H9 (cell line): ENCODE results near the gene BBIP1. TPM values are rescaled to one million over a fixed set of nuclear protein-coding genes. Genes with fewer than 3 reads are reported as not detected.

ENCODE experiments used
- DNase-seq: peaks from one replicate; pipeline ENCODE4 v3.0.0-alpha.2; 2017
- H2AFZ ChIP-seq: one replicate; pipeline ENCODE4 v1.6.1; 2013; ENCODE audit warnings: mild to moderate bottlenecking, low read length, control low read depth, moderate library complexity
- H2AK5ac ChIP-seq: 2 replicates; pipeline ENCODE4 v1.6.1; 2013; ENCODE audit warnings: low read length, control low read depth, mixed read lengths; ENCODE audit not compliant: insufficient read length
- H2BK120ac ChIP-seq: one replicate; pipeline ENCODE4 v1.6.1; 2013; ENCODE audit warnings: low read depth, mild to moderate bottlenecking, low read length, control low read depth, inconsistent platforms; ENCODE audit not compliant: poor library complexity, severe bottlenecking
- H2BK12ac ChIP-seq: 2 replicates; pipeline ENCODE4 v1.6.1; 2013; ENCODE audit warnings: low read length, control low read depth, mixed read lengths, low read depth; ENCODE audit not compliant: insufficient read length
- H2BK15ac ChIP-seq: 2 replicates; pipeline ENCODE4 v1.6.1; 2013; ENCODE audit warnings: low read depth, low read length, control low read depth
- H2BK20ac ChIP-seq: one replicate; pipeline ENCODE4 v1.6.1; 2013; ENCODE audit warnings: low read depth, mild to moderate bottlenecking, low read length, control low read depth, inconsistent platforms; ENCODE audit not compliant: poor library complexity, severe bottlenecking
- H2BK5ac ChIP-seq: 2 replicates; pipeline ENCODE4 v1.6.1; 2013; ENCODE audit warnings: low read length, control low read depth, mixed read lengths; ENCODE audit not compliant: insufficient read length
- H3K14ac ChIP-seq: 2 replicates; pipeline ENCODE4 v1.6.1; 2013; ENCODE audit warnings: low read length, control low read depth; ENCODE audit not compliant: insufficient read depth
- H3K18ac ChIP-seq: 2 replicates; pipeline ENCODE4 v1.6.1; 2013; ENCODE audit warnings: low read depth, mild to moderate bottlenecking, mixed read lengths, low read length, control low read depth; ENCODE audit not compliant: insufficient read length
- H3K23ac ChIP-seq: 2 replicates; pipeline ENCODE4 v1.6.1; 2013; ENCODE audit warnings: low read length, control low read depth, mixed read lengths, low read depth; ENCODE audit not compliant: insufficient read length
- H3K23me2 ChIP-seq: 2 replicates; pipeline ENCODE4 v1.6.1; 2013; ENCODE audit warnings: low read depth, mild to moderate bottlenecking, mixed read lengths, low read length, control low read depth; ENCODE audit not compliant: insufficient read length, poor library complexity, severe bottlenecking
- H3K27ac ChIP-seq: 2 replicates; pipeline ENCODE4 v1.5.1; 2013; ENCODE audit warnings: low read length, control low read depth, mixed read lengths, low read depth; ENCODE audit not compliant: insufficient read length
- H3K27me3 ChIP-seq: 2 replicates; pipeline ENCODE4 v1.6.1; 2013; ENCODE audit warnings: low read length, control low read depth, inconsistent platforms; ENCODE audit not compliant: insufficient read depth
- H3K4ac ChIP-seq: 2 replicates; pipeline ENCODE4 v1.6.1; 2013; ENCODE audit warnings: low read depth, mild to moderate bottlenecking, control low read depth, inconsistent platforms, low read length, moderate library complexity
- H3K4me1 ChIP-seq: 2 replicates; pipeline ENCODE4 v1.6.1; 2013; ENCODE audit warnings: low read length, control low read depth, inconsistent platforms; ENCODE audit not compliant: insufficient read depth
- H3K4me2 ChIP-seq: 2 replicates; pipeline ENCODE4 v1.6.1; 2013; ENCODE audit warnings: low read length, control low read depth, mixed read lengths; ENCODE audit not compliant: insufficient read length, insufficient read depth
- H3K56ac ChIP-seq: 2 replicates; pipeline ENCODE4 v1.6.1; 2013; ENCODE audit warnings: low read depth, mild to moderate bottlenecking, mixed read lengths, low read length, control low read depth; ENCODE audit not compliant: insufficient read length
- H3K79me1 ChIP-seq: 2 replicates; pipeline ENCODE4 v1.6.1; 2013; ENCODE audit warnings: low read depth, mild to moderate bottlenecking, moderate library complexity, low read length, control low read depth, inconsistent platforms; ENCODE audit not compliant: insufficient read depth, poor library complexity, severe bottlenecking
- H3K79me2 ChIP-seq: 2 replicates; pipeline ENCODE4 v1.6.1; 2013; ENCODE audit warnings: low read length, control low read depth, inconsistent platforms; ENCODE audit not compliant: insufficient read depth
- H3K9ac ChIP-seq: 2 replicates; pipeline ENCODE4 v1.6.1; 2013; ENCODE audit warnings: low read length, control low read depth, mixed read lengths; ENCODE audit not compliant: insufficient read length; ENCODE audit errors: extremely low read depth
- H3K9me3 ChIP-seq: one replicate; pipeline ENCODE4 v1.6.1; 2013; ENCODE audit warnings: low read depth, low read length, inconsistent platforms; ENCODE audit not compliant: control insufficient read depth
- H3T11ph ChIP-seq: one replicate; pipeline ENCODE4 v1.6.1; 2013; ENCODE audit warnings: mild to moderate bottlenecking, low read length, control low read depth, inconsistent platforms
- H4K20me1 ChIP-seq: one replicate; pipeline ENCODE4 v1.6.1; 2013; ENCODE audit not compliant: control insufficient read depth, insufficient read length, insufficient read depth
- H4K5ac ChIP-seq: 2 replicates; pipeline ENCODE4 v1.6.1; 2013; ENCODE audit warnings: low read depth, mild to moderate bottlenecking, mixed read lengths, low read length, control low read depth; ENCODE audit not compliant: insufficient read length
- H4K8ac ChIP-seq: replicated peaks from 2 replicates; pipeline ENCODE4 v1.6.1; 2013; ENCODE audit warnings: low read length, control low read depth, mixed read lengths, low read depth; ENCODE audit not compliant: insufficient read length
- H4K91ac ChIP-seq: 2 replicates; pipeline ENCODE4 v1.6.1; 2013; ENCODE audit warnings: low read depth, mild to moderate bottlenecking, moderate library complexity, mixed read lengths, low read length, control low read depth; ENCODE audit not compliant: insufficient read length
- H3K27ac Mint-ChIP-seq, 3 experiments: 2 replicates in 2 of 3; 3 replicates in 1 of 3; pipeline ENCODE4 v1.8.0; 2020 to 2021; ENCODE audit warnings: mixed read lengths in 3 of 3, mild to moderate bottlenecking in 1 of 3, moderate library complexity in 1 of 3
- H3K27me3 Mint-ChIP-seq: 2 replicates; pipeline ENCODE4 v1.8.0; 2021; ENCODE audit warnings: low read depth, mild to moderate bottlenecking, moderate library complexity, mixed read lengths
- H3K36me3 Mint-ChIP-seq, 3 experiments: 2 replicates in 2 of 3; 3 replicates in 1 of 3; pipeline ENCODE4 v1.8.0; 2020 to 2021; ENCODE audit warnings: low read depth in 3 of 3, mixed read lengths in 3 of 3; ENCODE audit not compliant: insufficient read depth in 1 of 3
- H3K4me1 Mint-ChIP-seq, 2 experiments: 2 replicates each; pipeline ENCODE4 v1.8.0; 2020; ENCODE audit warnings: mixed read lengths in 2 of 2
- H3K4me3 Mint-ChIP-seq, 2 experiments: 2 replicates in 1 of 2; 3 replicates in 1 of 2; pipeline ENCODE4 v1.8.0; 2020 to 2021; ENCODE audit warnings: mild to moderate bottlenecking in 2 of 2, mixed read lengths in 2 of 2, moderate library complexity in 1 of 2
- H3K9me3 Mint-ChIP-seq, 2 experiments: 2 replicates in 1 of 2; 3 replicates in 1 of 2; pipeline ENCODE4 v1.8.0; 2020; ENCODE audit warnings: mild to moderate bottlenecking in 2 of 2, mixed read lengths in 2 of 2, moderate library complexity in 1 of 2
- WGBS: extraction: QIAGEN DNeasy Blood & Tissue Kit; methylation state at CpG from one replicate; pipeline ENCODE4 v1.1.7; 2013; ENCODE audit warnings: missing lambda C conversion rate, low lambda C conversion rate, mixed read lengths; ENCODE audit not compliant: insufficient read length; ENCODE audit errors: extremely low coverage; 5-methylcytosine and 5-hydroxymethylcytosine counted together
- total RNA-seq: library from RNA; stranded (reverse); gene quantifications from 2 replicates; pipeline ENCODE4 v1.2.1, GENCODE V29; 2021
- TF ChIP-seq, protein P1 (sequence below): fragments of 200-600 bp; sonication (generic); conservative IDR thresholded peaks from 3 replicates; pipeline ENCODE4 v1.8.0; 2021; ENCODE audit warnings: antibody characterized with exemption, mild to moderate bottlenecking

Gene BBIP1
- total RNA-seq, 1 experiment from 2014 or later: 18.8 TPM

- no peaks in the 10 kb centered on the region for H3K27me3 Mint-ChIP-seq
- no peak overlapping the region for H2BK15ac ChIP-seq
- no peaks in the 10 kb centered on the region; the same call in 1 of the 2 replicates for H3K79me2 ChIP-seq
- TF ChIP-seq, protein P1, sequence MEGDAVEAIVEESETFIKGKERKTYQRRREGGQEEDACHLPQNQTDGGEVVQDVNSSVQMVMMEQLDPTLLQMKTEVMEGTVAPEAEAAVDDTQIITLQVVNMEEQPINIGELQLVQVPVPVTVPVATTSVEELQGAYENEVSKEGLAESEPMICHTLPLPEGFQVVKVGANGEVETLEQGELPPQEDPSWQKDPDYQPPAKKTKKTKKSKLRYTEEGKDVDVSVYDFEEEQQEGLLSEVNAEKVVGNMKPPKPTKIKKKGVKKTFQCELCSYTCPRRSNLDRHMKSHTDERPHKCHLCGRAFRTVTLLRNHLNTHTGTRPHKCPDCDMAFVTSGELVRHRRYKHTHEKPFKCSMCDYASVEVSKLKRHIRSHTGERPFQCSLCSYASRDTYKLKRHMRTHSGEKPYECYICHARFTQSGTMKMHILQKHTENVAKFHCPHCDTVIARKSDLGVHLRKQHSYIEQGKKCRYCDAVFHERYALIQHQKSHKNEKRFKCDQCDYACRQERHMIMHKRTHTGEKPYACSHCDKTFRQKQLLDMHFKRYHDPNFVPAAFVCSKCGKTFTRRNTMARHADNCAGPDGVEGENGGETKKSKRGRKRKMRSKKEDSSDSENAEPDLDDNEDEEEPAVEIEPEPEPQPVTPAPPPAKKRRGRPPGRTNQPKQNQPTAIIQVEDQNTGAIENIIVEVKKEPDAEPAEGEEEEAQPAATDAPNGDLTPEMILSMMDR: no peak
- H4K20me1 ChIP-seq: no peaks in the 10 kb centered on the region
- no peak overlapping the region for H3K18ac ChIP-seq
- H3K4me2 ChIP-seq: no peak overlapping the region
- H3K27ac ChIP-seq: no peak overlapping the region
- H2AFZ ChIP-seq: no peak overlapping the region
- peaks cover 0 to 2% of the 10 kb centered on the region in 2 experiments; a peak in 1 of 5 replicates for H3K9me3 Mint-ChIP-seq
- no peaks in the 10 kb centered on the region for H3K9me3 ChIP-seq
- no peak overlapping the region for H3K27ac Mint-ChIP-seq
- no peak overlapping the region for H2BK20ac ChIP-seq
- WGBS: no CpG with 5 or more reads among the region's 4 CpGs
- H3K79me1 ChIP-seq: no peaks in the 10 kb centered on the region
- H3K4me3 Mint-ChIP-seq: no peak overlapping the region
- H4K91ac ChIP-seq: no peak overlapping the region
- peaks cover 14 to 23% of the 10 kb centered on the region in 2 experiments for H3K4me1 Mint-ChIP-seq
- H3K23ac ChIP-seq: no peak overlapping the region
- H3K4ac ChIP-seq: no peak overlapping the region
- H2BK120ac ChIP-seq: no peak overlapping the region
- no peaks in the 10 kb centered on the region for H3K23me2 ChIP-seq
- H3K4me1 ChIP-seq: peaks cover 5% of the 10 kb centered on the region; the same call in 1 of the 2 replicates
- H3K36me3 Mint-ChIP-seq: peaks cover 3 to 9% (median 7%) of the 10 kb centered on the region in 3 experiments; a peak in 4 of 7 replicates
- H3K14ac ChIP-seq: no peak overlapping the region
- no peak overlapping the region for H2BK5ac ChIP-seq
- no peak overlapping the region for H2AK5ac ChIP-seq
- no peak for DNase-seq
- no peaks in the 10 kb centered on the region for H3K27me3 ChIP-seq
- H3T11ph ChIP-seq: no peak overlapping the region
- no peak overlapping the region for H3K9ac ChIP-seq
- no peak overlapping the region for H3K56ac ChIP-seq
- H4K8ac ChIP-seq: no peak overlapping the region
- H4K5ac ChIP-seq: no peak overlapping the region
- no peak overlapping the region for H2BK12ac ChIP-seq
These were observed 32.4 kb upstream of the BBIP1 start for GRCh38 chr10:110951381-110951780.
